Non-pigmented ciliary epithelial cell (primary cell): ENCODE data around the gene ARHGAP27.

Experiments
- DNase-seq: peaks from one replicate; pipeline ENCODE4 v3.0.0-alpha.2; 2010; ENCODE audit warnings: low read depth

The ARHGAP27 gene

DNA sequence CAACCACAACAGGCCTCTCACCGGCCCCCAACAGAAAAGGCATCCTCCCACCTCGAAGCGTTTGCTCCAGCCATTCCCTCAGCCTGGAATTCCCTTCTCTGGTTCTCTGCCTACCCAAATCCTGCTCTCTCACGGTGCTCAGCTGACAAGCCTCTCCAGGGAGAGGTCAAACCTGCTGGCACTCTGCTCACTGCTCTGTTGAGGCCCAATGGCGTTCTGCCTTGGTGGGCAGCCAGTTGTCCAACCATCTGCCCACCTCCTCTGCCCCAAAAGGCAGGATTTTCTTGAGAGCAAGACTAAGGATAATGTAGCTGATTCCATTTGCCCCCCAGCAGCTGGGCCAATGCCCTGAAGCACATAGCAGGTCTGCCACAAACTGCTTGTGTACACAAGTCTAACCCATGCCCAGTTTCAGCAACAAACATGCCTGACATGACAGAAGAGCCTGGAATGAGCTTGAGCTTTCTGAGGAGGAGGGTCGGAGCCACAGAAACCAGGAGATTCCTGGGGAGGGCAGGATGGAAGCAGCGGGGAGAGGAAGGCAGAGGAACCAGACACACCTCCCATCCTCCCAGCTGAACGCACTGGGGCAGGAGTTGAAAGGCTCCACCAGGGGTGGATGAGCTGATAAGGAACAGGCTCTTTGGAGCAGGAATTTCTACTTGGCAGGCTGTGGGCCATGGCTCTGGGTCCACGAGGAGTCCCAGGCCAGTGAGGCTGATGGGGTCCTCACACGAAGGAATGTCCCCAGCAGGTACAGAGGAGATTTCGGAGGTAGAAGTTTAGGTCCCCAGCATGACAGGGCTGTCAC lies 23.9 kb downstream of the ARHGAP27 start:
- DNase-seq: no peak

DNA sequence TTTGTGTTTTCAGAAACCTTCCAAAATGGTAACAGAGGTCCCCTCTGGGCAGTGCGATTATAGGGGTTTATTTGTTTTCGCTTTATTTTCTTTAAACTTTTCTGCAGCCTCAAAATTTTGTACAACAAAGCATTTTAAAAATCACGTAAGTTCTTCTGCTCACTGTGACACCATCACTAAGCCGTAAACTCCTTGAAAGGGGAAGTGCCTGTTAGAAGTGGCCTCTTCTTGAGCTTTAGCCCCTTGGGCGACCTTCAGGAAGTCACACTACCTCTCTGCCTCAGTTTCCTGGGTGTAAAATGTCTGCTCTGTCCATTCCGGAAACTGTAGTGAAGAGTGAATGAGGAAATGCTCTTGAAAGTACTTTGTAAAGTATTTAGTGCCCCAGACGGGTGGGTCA lies 26.6 kb downstream of the ARHGAP27 start:
- DNase-seq: no peak

DNA sequence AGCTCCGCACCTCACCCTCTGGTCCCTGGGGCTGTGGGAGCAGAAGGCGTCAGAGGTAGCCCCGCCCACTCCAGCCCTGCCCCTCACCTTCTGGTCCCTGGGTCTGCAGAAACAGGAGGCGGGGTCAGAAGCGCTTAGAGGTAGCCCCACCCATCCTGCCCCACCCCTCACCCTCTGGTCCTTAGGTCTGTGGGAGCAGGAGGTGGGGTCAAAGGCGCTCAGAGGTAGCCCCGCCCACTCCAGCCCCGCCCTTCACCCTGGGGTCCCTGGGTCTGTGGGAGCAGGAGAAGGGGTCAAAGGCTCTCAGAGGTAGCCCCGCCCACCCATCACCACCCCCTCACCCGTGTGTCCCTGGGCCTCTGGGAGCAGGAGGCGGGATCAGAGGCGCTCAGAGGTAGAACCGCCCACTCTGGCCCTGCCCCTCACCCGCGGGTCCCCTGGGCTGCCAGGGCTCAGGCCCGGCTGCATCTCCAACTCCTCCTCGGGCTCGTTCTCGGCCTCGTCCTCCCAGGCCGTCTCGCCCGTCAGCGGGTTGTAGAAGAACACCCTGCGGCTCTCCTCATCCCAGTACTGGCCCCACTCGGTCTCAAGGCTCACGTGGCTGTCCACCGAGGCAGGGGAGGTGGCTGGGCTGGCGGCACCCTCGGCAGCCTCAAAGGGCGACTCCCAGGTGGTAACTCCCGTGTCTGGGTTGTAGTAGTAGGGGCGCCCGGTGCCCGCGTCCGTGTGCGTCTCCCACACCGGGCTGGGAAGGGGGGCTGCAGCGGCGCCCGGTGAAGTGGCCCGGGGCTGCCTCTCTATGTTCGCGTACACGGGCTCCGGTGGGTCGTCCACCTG lies 27.2 kb downstream of the ARHGAP27 start:
- DNase-seq: no peak

DNA sequence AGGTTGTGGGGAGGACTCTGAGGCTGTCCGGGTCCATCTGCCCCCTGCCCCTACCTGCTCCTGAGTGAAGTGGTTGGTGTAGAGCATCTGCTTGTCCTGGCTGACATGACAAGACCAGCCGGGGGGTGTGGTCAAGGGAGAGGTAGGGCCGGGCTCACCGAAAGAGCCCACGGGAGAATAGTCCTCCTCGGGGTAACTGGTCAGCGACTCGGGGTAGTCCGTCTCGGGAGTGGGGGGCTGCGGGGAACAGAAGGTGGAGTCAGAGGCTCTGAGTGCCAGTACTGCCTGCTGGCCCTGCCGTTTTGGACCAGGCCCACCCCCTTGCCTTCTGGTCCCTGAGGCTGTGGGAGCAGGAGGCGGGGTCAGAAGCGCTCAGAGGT lies 27.8 kb downstream of the ARHGAP27 start:
- no peak for DNase-seq

DNA sequence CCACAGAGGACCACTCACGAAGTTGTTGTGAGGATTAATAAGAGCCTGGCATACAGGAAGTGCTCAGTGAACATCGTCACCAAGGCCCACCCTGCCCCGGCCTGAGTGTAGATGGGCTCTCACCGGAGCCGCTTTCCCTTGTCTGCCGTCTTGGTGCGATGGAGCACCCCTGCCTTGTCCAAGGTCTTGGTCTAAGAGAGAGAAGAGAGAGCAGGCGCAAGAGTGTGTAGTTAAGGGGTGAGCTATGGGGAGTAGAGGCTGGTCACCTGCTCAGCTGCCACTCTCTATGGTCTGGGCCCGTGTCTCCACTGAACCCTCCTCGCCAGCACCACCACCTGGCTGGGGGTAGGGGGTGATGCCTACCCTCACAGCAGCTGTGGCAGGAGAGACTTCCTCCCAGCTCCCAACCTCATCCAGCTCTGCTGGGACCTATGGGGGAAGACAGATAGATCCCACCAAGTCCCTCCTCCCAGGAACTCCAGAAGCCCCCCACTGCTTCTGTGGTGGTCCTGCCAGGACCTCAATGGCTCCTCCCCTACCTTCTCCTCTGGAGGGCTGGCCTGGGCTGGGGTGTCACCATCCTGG lies 28.7 kb downstream of the ARHGAP27 start:
- no peak for DNase-seq

DNA sequence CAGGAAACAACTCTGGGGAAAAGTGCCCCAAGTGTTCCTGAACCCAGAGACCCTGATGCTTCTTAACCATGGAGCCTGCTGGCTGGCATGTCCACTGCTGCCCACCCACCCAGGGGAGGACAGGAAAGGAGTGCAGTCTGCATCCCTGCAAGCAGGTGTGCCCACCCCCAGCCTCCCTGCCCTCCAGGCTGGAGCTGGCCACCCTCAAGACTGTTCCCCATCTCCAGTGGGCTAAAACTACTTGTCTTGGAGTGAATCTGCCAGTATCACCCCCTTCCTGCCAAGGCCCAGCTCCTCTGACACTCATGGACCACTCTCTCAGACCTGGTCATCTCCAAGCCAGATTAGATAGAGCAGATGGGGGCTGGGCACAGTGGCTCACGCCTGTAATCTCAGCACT lies 29.8 kb downstream of the ARHGAP27 start:
- no peak for DNase-seq

DNA sequence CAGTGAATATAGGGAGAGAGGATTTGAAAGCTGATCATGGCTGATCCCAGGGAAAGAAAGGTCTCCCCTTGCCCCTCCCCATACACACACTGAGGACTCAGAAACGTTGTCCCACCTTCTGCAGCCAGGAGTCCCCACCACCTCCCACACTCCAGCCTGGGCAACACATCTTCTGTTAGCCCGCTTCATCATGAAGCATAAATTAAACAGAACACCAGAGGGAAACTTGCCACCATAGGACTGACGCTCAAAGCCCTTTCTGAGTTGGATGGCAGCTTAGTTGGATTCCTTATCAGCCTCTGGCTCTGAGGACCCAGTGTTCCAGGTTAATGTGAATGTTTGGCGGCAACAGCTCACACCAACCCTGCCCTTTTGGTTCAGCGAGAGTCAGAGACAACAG lies 33.9 kb downstream of the ARHGAP27 start:
- no peak for DNase-seq

DNA sequence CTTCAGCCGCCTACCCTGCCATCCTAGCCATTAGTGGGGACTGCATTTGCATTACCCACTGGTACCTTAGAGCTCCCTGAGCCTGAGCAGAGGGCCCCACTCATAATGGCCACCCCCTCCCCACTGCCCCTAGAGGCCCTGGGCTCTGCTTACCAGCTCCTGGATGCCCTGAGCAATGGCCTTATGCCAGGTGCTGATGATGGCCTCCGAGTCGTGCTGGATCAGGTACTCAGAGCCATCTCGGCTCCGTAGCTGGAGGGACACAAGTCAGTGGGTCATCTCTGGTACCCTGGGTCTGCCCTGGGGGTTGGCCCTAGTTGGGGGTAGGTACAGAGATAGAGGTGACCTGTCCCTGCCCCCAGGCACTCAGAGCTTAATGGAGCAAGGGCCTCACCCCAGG lies 34.9 kb downstream of the ARHGAP27 start:
- no peak for DNase-seq

DNA sequence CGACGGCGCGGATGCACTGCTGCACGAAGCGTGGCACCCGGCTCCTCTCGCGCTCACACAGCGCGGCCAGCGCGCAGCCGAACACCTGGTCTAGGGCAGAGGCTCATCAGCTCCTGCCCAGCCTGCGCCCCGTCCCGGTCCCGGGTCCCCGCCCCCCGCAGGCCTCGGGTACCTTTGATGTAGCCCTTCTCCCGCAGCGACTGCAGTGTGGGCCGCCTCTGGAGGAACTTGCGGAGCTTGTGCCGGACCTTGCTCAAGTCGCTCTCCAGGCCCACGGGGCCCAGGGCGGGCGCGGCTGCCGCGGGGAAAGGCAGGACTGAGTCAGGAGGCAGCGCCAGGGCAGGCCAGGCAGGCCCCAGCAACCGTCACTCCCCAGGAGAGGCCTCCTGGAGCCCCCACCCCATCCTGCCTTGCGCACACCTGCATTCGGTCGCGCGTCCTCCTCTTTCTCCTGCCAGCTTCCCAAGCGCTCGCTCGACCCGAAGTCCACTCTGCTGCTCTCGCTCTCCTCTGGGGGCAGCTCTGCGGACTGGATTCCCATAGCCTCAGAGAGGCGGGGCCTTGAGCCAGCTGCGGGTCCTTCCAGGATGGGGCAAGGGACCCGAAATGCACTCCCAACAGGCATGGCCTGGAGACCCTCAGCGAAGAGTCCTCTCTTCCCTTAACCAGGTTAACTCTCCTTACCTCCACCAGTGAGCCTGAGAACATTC lies 36.0 kb downstream of the ARHGAP27 start:
- no peak for DNase-seq

DNA sequence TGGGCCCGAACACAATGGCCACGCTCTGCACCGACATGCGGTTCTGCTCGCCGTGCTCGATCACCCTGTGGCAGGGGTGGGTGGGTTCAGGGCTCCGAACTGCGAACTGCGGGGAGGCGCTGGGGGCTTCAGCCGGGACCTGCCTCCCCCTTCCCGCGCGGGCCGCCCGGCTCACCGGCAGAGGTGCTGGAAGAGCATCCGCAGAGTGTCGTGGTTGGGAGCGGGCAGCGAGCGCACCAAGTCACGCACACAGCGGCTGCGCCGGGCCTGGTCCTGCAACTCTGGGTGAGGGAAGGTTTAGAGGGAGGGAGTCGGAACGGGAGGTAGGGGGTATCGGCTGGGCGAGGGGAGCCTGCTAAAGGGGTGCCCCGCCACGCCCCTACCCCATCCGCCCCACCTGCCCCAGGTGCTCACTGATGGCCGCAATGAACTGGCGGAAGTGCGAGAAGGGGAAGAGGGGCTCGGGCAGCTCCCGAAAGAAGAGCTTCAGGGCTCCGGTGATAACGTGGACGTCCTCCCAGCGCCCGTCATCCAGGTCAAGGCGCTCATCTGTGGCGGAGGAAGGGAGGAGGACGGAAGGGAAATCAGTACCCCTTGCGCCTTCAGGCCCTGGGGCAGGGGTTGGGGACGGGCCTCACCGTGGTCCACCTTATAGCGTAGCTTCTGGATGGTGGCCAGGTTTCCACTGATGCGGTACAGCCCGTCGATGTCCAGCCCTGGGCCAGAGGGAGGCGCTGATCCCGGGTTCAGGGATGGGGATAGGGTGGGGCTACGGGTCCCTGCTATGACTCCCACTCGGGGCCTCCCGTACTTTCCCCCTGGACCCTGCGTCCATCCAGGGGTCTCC lies 36.9 kb downstream of the ARHGAP27 start:
- no peak for DNase-seq

DNA sequence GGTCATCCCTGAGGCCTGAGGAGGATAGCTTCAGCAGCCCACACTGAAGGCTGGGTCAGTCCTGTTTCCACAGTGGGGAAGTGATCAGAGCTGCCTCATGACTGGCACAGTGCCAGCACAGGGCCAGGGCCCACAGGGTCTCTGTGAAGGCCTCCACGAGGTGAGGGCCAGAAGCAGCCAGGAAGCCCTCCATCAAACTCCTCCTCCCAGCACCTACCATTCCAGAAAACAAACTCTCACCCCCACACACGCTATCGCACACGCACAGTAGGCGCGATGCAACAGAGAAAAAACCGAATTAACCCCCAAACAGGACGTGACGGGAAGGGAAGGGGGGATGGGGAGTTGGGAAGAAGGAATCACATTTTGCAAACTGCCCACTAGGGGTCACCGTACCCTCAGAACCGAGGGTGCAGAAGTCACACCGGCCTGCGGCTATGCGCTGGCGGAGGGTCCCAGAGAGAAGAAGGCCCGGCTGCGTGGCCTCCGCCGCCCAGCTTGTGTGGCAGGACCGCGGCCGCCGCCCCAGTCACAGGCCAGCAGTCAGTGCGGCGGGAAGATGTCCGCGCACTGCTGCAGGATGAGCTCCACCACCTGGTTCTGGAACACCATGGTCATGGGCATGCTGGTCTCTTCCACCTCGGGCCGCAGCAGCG lies 37.6 kb downstream of the ARHGAP27 start:
- peak; percentile 55 for DNase-seq

DNA sequence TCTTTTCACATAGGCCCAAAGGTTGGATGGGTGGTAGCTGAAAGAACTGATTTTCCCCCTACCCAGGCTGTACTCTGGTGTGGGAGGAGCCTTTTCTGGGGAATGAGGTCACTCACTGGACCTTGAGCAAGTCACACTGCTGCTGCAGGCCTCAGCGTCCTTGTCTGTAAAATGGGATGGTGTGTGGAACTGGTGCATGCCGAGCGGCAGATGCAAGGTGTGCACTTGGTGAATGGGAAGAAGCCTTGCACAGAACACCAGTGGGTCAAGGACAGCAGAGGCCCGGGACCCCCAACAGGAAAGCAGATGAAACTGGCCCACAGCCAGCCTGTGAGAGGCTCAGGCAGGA lies 38.1 kb downstream of the ARHGAP27 start:
- no peak for DNase-seq

DNA sequence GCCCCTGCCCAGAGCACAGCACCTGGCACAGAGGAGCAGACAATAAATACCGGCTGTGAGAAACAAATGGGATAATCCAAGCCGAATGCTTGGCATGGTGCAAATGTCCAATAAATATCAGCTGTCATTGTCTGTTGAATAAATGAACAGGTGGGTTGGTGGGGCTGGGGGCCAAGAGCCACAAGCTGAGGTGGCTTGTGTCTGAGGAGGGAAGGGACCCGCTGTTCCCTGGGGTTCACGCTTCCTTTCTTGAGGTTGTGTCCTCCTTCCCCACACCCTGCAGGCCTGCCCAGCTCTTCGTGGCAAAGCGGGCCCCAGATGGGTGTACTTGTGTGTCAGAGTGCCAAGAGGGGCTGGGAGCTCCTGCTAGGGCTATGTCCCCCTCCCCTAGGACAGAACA lies 38.6 kb downstream of the ARHGAP27 start:
- DNase-seq: no peak

DNA sequence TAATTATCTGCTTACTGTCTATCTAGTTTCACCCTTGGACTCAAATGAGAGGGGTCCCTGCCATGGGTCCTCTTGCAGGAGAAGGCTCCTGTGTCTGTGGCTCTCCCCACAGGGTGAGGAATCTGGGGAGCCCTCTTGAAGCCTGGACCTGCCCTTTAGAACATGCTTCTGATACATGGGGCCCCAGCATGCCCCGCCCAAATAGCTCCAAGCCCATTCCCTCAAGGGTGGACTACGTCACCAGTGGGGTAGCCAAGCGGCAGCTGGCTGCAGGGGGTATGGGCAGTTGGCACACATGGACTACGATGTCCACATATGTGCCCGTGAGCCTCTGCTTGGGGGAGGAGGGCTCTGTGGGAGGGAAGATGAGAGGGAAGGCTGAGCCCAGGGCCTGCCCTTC lies 39.3 kb downstream of the ARHGAP27 start:
- no peak for DNase-seq

DNA sequence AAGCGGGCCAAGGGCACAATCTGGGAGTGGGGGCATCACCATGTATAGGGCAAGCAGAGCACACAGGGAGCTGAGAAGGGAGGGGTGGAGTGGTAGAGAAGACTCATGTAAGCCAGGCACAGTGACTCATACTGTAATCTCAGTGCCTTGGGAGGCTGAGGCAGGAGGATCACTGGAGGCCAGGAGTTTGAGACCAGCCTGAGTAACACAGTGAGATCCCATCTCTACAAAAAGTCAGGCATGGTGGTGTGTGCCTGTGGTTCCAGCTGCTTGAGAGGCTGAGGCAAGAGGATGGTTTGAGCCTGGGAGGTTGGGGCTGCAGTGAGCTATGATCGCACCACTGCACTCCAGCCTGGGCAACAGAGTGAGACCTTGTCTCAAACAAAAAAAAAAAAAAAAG lies 40.8 kb downstream of the ARHGAP27 start:
- no peak for DNase-seq

DNA sequence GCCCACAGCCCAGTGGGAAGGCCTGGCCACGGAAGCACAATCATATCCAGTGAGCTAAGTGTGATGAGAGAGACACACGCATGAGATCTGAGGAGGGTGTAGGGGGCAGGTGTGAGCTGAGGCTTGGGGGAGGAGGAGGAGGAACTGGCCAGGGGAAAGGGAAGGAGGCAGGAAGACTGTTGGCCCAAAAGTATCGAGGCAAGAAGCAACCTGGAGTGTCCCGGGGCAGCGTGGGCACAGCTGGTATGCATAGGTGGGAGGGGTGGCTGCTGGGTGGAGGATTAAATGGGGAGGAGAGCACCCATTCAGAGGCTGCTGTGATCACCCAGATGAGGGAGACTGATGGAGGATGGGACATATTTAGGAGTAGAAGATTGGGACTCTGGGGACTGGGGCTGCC lies 41.4 kb downstream of the ARHGAP27 start:
- DNase-seq: no peak

DNA sequence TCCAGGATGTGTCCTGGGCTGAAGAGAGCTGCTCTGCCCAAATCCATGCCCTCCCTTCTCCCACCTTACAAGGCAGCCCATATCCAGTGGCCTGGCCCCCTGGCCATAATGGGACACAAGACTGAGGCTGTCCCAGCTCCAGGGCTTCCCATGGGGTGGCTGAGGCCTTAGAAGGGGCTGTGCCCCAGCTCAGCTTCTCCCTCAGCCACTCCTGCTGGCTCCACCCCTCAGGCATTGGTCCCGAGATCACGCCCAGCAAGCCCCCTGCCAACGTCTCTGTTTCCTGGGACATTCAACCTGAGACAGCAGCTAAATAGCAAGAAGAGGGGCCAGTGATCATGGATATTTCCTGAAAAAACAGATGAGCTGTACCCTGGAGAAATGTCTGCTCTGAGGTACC lies 43.3 kb downstream of the ARHGAP27 start:
- DNase-seq: no peak

DNA sequence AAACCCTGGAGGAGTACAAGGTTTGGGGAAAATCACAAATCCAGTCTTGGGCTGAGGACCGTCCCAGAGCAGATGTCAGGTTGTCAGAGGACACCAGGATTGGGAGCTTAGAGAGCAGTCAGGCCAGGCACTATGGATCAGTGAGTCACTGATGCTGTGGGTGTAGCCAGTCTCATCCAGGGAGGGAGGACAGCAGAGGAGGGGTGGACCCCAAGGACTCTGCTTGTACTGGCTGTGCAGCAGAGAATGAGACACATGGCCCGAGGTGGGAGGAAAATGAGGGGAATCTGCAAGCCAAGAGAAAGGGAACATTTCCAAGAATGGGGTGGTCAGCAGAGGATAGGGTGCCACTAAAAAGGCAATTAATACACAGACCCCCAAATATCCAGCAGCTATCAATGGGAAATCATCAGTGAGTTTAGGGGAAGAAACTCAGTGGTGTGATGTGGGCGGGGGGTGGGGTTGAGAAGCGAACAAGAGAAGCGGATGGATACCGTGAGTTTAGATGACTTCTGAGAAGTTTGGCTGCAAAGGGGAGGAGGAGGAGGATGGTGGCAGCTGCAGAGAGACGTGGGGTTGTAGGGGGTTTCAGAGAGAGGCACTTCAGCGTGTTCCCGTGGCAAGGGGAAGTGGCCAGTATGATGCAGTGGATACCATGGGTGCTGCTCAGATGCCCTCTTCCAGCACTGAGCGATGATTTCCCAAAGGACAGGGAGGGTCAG lies 43.9 kb downstream of the ARHGAP27 start:
- DNase-seq: peak; percentile 18

DNA sequence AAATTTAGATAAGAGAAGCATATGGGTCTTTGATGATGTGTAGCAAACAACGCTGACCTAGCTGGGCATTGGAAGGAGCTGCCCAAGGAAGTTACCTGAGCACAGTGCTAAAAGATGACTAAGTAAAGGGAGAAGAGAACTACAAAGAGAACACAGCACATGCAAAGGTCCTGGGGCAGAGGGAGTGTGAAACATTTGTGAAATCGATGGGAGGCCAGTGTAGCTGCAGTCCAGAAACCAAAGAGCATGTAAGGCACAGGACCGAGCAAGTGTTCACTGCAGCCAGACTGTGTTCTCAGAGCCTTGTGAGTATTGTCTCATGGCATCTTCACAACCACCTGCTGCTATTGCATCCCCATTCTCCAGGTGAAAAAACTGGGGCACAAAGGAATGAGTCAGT lies 44.9 kb downstream of the ARHGAP27 start:
- no peak for DNase-seq

DNA sequence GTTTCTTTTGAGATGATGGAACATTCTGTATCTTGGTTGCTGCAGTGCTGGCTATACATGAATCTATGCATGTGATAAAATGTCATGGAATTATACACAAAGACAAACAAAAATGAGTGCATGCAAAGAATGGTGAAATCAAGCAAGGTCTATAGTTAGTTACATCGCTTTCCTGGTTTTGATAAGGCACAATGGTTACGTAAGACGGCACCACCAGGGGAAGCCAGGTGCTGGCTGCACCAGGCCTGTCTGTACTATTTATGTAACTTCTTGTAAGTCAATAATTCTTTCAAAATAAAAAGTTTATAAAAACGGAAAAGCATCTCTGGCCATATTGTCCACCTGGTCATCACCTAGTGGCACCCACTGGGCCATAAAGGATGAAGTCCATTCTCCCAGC lies 46.5 kb downstream of the ARHGAP27 start:
- no peak for DNase-seq
